Neuronal stem cell (in vitro differentiated cells): ENCODE results near the gene EXO1.

Source experiments
- DNase-seq: peaks from one replicate; pipeline ENCODE4 v3.0.0-alpha.2; 2013; ENCODE audit warnings: low spot score
- H2AFZ ChIP-seq: one replicate; pipeline ENCODE4 v1.6.1; 2013; ENCODE audit warnings: mild to moderate bottlenecking, low read length, inconsistent platforms
- H2AK5ac ChIP-seq: 2 replicates; pipeline ENCODE4 v1.6.1; 2013; ENCODE audit warnings: low read depth, mild to moderate bottlenecking, inconsistent platforms, low read length, moderate library complexity, mixed read lengths
- H2BK120ac ChIP-seq: 2 replicates; pipeline ENCODE4 v1.6.1; 2013; ENCODE audit warnings: low read depth, mild to moderate bottlenecking, inconsistent platforms, low read length, moderate library complexity, mixed read lengths
- H2BK12ac ChIP-seq: one replicate; pipeline ENCODE4 v1.6.1; 2013; ENCODE audit warnings: low read length, inconsistent platforms
- H2BK15ac ChIP-seq: 2 replicates; pipeline ENCODE4 v1.6.1; 2013; ENCODE audit warnings: mild to moderate bottlenecking, low read length, inconsistent platforms, mixed read lengths
- H2BK5ac ChIP-seq: one replicate; pipeline ENCODE4 v1.6.1; 2013; ENCODE audit warnings: inconsistent platforms, mild to moderate bottlenecking, low read length, moderate library complexity
- H3K14ac ChIP-seq: one replicate; pipeline ENCODE4 v1.6.1; 2013; ENCODE audit warnings: low read length, inconsistent platforms
- H3K18ac ChIP-seq: 2 replicates; pipeline ENCODE4 v1.6.1; 2013; ENCODE audit warnings: low read length, inconsistent platforms
- H3K23ac ChIP-seq: 2 replicates; pipeline ENCODE4 v1.6.1; 2013; ENCODE audit warnings: low read depth, mild to moderate bottlenecking, mixed read lengths, low read length, inconsistent platforms; ENCODE audit not compliant: poor library complexity
- H3K27ac ChIP-seq: replicated peaks from 3 replicates; pipeline ENCODE4 v1.5.1; 2013; ENCODE audit warnings: low read length, inconsistent platforms
- H3K27me3 ChIP-seq, 3 experiments: 2 replicates each; pipeline ENCODE4 v1.6.1; 2013; ENCODE audit warnings: low read length in 3 of 3, mild to moderate bottlenecking in 2 of 3, inconsistent platforms in 1 of 3, low read depth in 1 of 3, mixed read lengths in 1 of 3, moderate library complexity in 1 of 3; ENCODE audit not compliant: control insufficient read depth in 3 of 3, insufficient read depth in 3 of 3
- H3K36me3 ChIP-seq, 2 donors: replicated peaks in 1 of 2; 2 replicates each; pipeline ENCODE4 v1.6.1; 2013; ENCODE audit warnings: low read length in 2 of 2; ENCODE audit not compliant: control insufficient read depth in 2 of 2, insufficient read depth in 2 of 2
- H3K4ac ChIP-seq: 2 replicates; pipeline ENCODE4 v1.6.1; 2013; ENCODE audit warnings: inconsistent platforms, mild to moderate bottlenecking, low read length, moderate library complexity
- H3K4me1 ChIP-seq, 2 donors: 1 replicate in 1 of 2; 2 replicates in 1 of 2; pipeline ENCODE4 v1.6.1; 2013; ENCODE audit warnings: low read length in 2 of 2, low read depth in 1 of 2; ENCODE audit not compliant: control insufficient read depth in 2 of 2, insufficient read depth in 1 of 2
- H3K4me2 ChIP-seq: one replicate; pipeline ENCODE4 v1.6.1; 2013; ENCODE audit warnings: mild to moderate bottlenecking, low read length, inconsistent platforms; ENCODE audit not compliant: insufficient read depth, poor library complexity, severe bottlenecking
- H3K4me3 ChIP-seq, 2 donors: 2 replicates each; pipeline ENCODE4 v1.5.1; 2013; ENCODE audit warnings: low read length in 2 of 2, mild to moderate bottlenecking in 2 of 2, inconsistent platforms in 1 of 2, moderate library complexity in 1 of 2
- H3K79me1 ChIP-seq: one replicate; pipeline ENCODE4 v1.6.1; 2013; ENCODE audit warnings: low read depth, mild to moderate bottlenecking, inconsistent platforms, low read length, moderate library complexity
- H3K9ac ChIP-seq: one replicate; pipeline ENCODE4 v1.6.1; 2013; ENCODE audit warnings: mild to moderate bottlenecking, low read depth, low read length, inconsistent platforms; ENCODE audit not compliant: poor library complexity
- H3K9me3 ChIP-seq, 2 donors: replicated peaks in 1 of 2; 2 replicates each; pipeline versions ENCODE3 to v1.6.1; 2013; ENCODE audit warnings: low read length in 2 of 2, mild to moderate bottlenecking in 2 of 2, inconsistent platforms in 1 of 2, low read depth in 1 of 2, mixed read lengths in 1 of 2, moderate library complexity in 1 of 2; ENCODE audit not compliant: control insufficient read depth in 2 of 2, insufficient read depth in 1 of 2
- H4K8ac ChIP-seq: one replicate; pipeline ENCODE4 v1.6.1; 2013; ENCODE audit warnings: low read depth, mild to moderate bottlenecking, inconsistent platforms, low read length, moderate library complexity
- H4K91ac ChIP-seq: one replicate; pipeline ENCODE4 v1.6.1; 2013; ENCODE audit warnings: low read length, low read depth, mild to moderate bottlenecking, inconsistent platforms; ENCODE audit not compliant: poor library complexity
- WGBS, 2 donors: extraction: QIAGEN DNeasy Blood & Tissue Kit; methylation state at CpG; one replicate each; pipeline ENCODE4 v1.1.7; 2013; ENCODE audit warnings: missing lambda C conversion rate in 2 of 2, mixed read lengths in 1 of 2; ENCODE audit not compliant: insufficient read length in 2 of 2, insufficient replicate concordance in 1 of 2; ENCODE audit errors: extremely low coverage in 2 of 2; 5-methylcytosine and 5-hydroxymethylcytosine counted together

EXO1 gene

GRCh38 chr1:241816008-241816407 is 32.0 kb upstream of the EXO1 start:
- Histone ChIP-seq H3K14ac (no peak overlapping the region), H3K4me1 (no peaks in the 10 kb centered on the region), H4K91ac (no peak overlapping the region), H3K9me3 (no peaks in the 10 kb centered on the region), H3K18ac (no peak overlapping the region), H3K4ac (no peak overlapping the region), H3K4me2 (no peak overlapping the region), H2AK5ac (no peak overlapping the region), H2BK120ac (no peak overlapping the region), H2AFZ (no peak overlapping the region), H3K36me3 (no peaks in the 10 kb centered on the region), H3K79me1 (no peaks in the 10 kb centered on the region), H3K9ac (no peak overlapping the region), H3K27ac (no peak overlapping the region), H2BK15ac (no peak overlapping the region), H3K23ac (no peak overlapping the region), H3K27me3 (no peaks in the 10 kb centered on the region), H2BK5ac (no peak overlapping the region), H2BK12ac (no peak overlapping the region), H4K8ac (no peak overlapping the region), H3K4me3 (no peak overlapping the region)
- no CpG with 5 or more reads among the region's 6 CpGs for WGBS, 2 donors
- no peak for DNase-seq

DNA sequence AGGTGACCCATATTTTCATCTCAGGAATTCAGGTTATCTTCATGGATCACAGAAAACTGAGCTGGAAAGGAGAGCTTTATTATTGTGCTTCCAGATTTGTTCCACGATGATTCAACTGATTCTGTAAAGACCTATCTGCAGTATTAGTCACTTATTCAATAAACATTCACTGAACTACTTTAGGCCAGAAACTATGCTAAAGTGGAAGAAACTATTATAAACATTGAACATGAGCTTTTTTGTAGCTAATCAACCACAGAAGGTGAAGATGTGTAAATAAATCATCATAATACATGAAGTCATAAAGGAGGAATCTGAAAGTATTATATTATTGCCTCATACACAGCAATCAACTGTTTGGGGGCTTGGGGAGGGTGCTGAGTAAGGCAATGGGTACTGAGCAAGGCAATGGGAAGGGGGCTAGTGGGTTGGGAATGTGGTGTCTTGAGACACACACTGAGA is 30.6 kb upstream of the EXO1 start:
- no CpG with 5 or more reads among the region's 1 CpG for WGBS, 2 donors

GRCh38 chr1:241817956-241818612 is 29.9 kb upstream of the EXO1 start:
- H3K27me3 ChIP-seq = no peaks in the 10 kb centered on the region
- H3K27ac ChIP-seq = no peak overlapping the region
- H3K4me2 ChIP-seq = no peak overlapping the region
- no peak overlapping the region for H3K4me3 ChIP-seq
- no peak overlapping the region for H3K18ac ChIP-seq
- H2AK5ac ChIP-seq = no peak overlapping the region
- H2BK5ac ChIP-seq = no peak overlapping the region
- H3K79me1 ChIP-seq = no peaks in the 10 kb centered on the region
- H2BK120ac ChIP-seq = no peak overlapping the region
- H2BK12ac ChIP-seq = no peak overlapping the region
- DNase-seq = no peak
- no peaks in the 10 kb centered on the region for H3K4me1 ChIP-seq
- no peak overlapping the region for H2BK15ac ChIP-seq
- no peak overlapping the region for H3K9ac ChIP-seq
- no peaks in the 10 kb centered on the region for H3K36me3 ChIP-seq
- no peak overlapping the region for H2AFZ ChIP-seq
- WGBS, 2 donors = no CpG with 5 or more reads among the region's 3 CpGs
- no peak overlapping the region for H3K4ac ChIP-seq
- no peak overlapping the region for H4K8ac ChIP-seq
- no peak overlapping the region for H3K23ac ChIP-seq
- H3K9me3 ChIP-seq = no peaks in the 10 kb centered on the region
- no peak overlapping the region for H3K14ac ChIP-seq
- H4K91ac ChIP-seq = no peak overlapping the region

More for the DNA sequence above, 30.6 kb upstream of the EXO1 start:
- Histone ChIP-seq H3K18ac (no peak overlapping the region), H3K9me3 (no peaks in the 10 kb centered on the region), H3K4me2 (no peak overlapping the region), H3K36me3 (no peaks in the 10 kb centered on the region), H4K8ac (no peak overlapping the region), H2BK15ac (no peak overlapping the region), H3K14ac (no peak overlapping the region), H2AK5ac (no peak overlapping the region), H3K27ac (no peak overlapping the region), H3K4ac (no peak overlapping the region), H3K79me1 (no peaks in the 10 kb centered on the region), H2AFZ (no peak overlapping the region), H3K9ac (no peak overlapping the region), H3K23ac (no peak overlapping the region), H2BK12ac (no peak overlapping the region), H3K27me3 (no peaks in the 10 kb centered on the region), H3K4me1 (no peaks in the 10 kb centered on the region), H2BK5ac (no peak overlapping the region), H3K4me3 (no peak overlapping the region), H2BK120ac (no peak overlapping the region), H4K91ac (no peak overlapping the region)
- DNase-seq = no peak

GRCh38 chr1:241819340-241819866 is 28.6 kb upstream of the EXO1 start:
- Histone ChIP-seq H2BK12ac (no peak overlapping the region), H4K8ac (no peak overlapping the region), H2AK5ac (no peak overlapping the region), H3K27ac (no peak overlapping the region), H3K14ac (no peak overlapping the region), H2BK120ac (no peak overlapping the region), H3K9me3 (no peaks in the 10 kb centered on the region), H3K18ac (no peak overlapping the region), H3K79me1 (no peaks in the 10 kb centered on the region), H2BK15ac (no peak overlapping the region), H3K4me3 (no peak overlapping the region), H3K9ac (no peak overlapping the region), H3K4ac (no peak overlapping the region), H4K91ac (no peak overlapping the region), H2AFZ (no peak overlapping the region), H3K4me1 (no peaks in the 10 kb centered on the region), H2BK5ac (no peak overlapping the region), H3K23ac (no peak overlapping the region), H3K36me3 (no peaks in the 10 kb centered on the region), H3K27me3 (no peaks in the 10 kb centered on the region), H3K4me2 (no peak overlapping the region)
- no peak for DNase-seq
- no CpG with 5 or more reads among the region's 4 CpGs for WGBS, 2 donors
